Activated B cell treated with CpG ODN at 0.5 μM for 24 hours (primary cell): ENCODE results near the gene CEP295NL. TPM values are rescaled to one million over a fixed set of nuclear protein-coding genes. Genes with fewer than 3 reads are reported as not detected.
"Not testable (repeated sequence)": the region's sequence is repeated elsewhere in the genome, so short reads cannot be mapped to it uniquely, and the experiment has no call there.

ENCODE experiments used
- ATAC-seq: fragments of 200-7000 bp; cut with Tn5 transposase; one replicate; pipeline ENCODE4 v1.10.0; 2021; ENCODE audit warnings: low read depth, mild to moderate bottlenecking, moderate library complexity
- CTCF ChIA-PET: fragments of 350-600 bp; sonication (Branson Sonifier 250); formaldehyde crosslinking; loops from one replicate; lab custom pipeline; 2021; ENCODE audit warnings: antibody characterized with exemption; lab: Charles Lee
- POLR2A ChIA-PET: fragments of 350-600 bp; sonication (Branson Sonifier 250); formaldehyde crosslinking; loops from one replicate; lab custom pipeline; 2021; ENCODE audit warnings: antibody characterized with exemption; lab: Charles Lee
- DNase-seq: peaks from one replicate; pipeline ENCODE4 v3.0.0; 2022
- H3K27ac Mint-ChIP-seq: one replicate; pipeline ENCODE4 v1.8.0; 2020; ENCODE audit warnings: mixed read lengths
- H3K27me3 Mint-ChIP-seq: one replicate; pipeline ENCODE4 v1.8.0; 2021; ENCODE audit warnings: mixed read lengths
- H3K36me3 Mint-ChIP-seq: one replicate; pipeline ENCODE4 v1.8.0; 2021; ENCODE audit warnings: low read depth, mixed read lengths
- H3K4me1 Mint-ChIP-seq: one replicate; pipeline ENCODE4 v1.8.0; 2021; ENCODE audit warnings: mixed read lengths
- H3K4me3 Mint-ChIP-seq: one replicate; pipeline ENCODE4 v1.8.0; 2020; ENCODE audit warnings: mild to moderate bottlenecking, mixed read lengths
- H3K9me3 Mint-ChIP-seq: one replicate; pipeline ENCODE4 v1.8.0; 2020; ENCODE audit warnings: mixed read lengths
- intact Hi-C: fragments of 100-400 bp; cut with micrococcal nuclease; formaldehyde crosslinking; loops from one replicate; pipeline ENCODE4 v1.15.1; 2024
- total RNA-seq: library from RNA; stranded (reverse); gene quantifications from 2 replicates; pipeline ENCODE4 v1.2.3, GENCODE V29; 2022
- TF ChIP-seq, protein P1 (sequence below): fragments of 200-600 bp; IDR thresholded peaks from one replicate; pipeline ENCODE4 v1.8.0; 2022; ENCODE audit warnings: antibody characterized with exemption, mild to moderate bottlenecking

CEP295NL gene
- total RNA-seq, 1 donor from 2014 or later, result 0.55 TPM

DNA sequence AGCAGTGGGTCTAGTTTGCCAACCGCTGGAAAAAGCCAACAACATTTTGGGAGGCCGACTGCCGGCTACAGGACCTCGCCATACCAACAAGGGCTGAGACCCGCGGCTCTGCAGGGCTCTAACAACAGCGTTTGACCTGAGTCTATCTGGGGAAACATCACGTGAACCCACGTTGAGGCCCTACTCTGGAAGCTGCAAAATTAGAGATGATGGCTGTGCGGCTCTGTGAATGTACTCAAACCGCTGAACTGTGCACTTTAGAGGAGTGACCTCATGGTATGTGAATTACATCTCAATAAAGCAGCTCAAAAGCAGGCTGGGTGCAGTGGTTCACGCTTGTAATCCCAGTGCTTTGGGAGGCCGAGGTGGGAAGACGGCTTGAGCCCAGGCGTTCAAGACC, 10.1 kb upstream of the CEP295NL start:
- Mint-ChIP-seq H3K36me3 (peaks cover 1% of the 10 kb centered on the region), H3K27me3 (peaks cover 11% of the 10 kb centered on the region), H3K27ac (no peak overlapping the region), H3K4me1 (peaks cover 12% of the 10 kb centered on the region), H3K9me3 (no peaks in the 10 kb centered on the region), H3K4me3 (no peak overlapping the region)
- ChIA-PET CTCF (no interaction called here), POLR2A (no interaction called here)
- DNase-seq (no peak), ATAC-seq (no peak)
- TF ChIP-seq, protein P1, sequence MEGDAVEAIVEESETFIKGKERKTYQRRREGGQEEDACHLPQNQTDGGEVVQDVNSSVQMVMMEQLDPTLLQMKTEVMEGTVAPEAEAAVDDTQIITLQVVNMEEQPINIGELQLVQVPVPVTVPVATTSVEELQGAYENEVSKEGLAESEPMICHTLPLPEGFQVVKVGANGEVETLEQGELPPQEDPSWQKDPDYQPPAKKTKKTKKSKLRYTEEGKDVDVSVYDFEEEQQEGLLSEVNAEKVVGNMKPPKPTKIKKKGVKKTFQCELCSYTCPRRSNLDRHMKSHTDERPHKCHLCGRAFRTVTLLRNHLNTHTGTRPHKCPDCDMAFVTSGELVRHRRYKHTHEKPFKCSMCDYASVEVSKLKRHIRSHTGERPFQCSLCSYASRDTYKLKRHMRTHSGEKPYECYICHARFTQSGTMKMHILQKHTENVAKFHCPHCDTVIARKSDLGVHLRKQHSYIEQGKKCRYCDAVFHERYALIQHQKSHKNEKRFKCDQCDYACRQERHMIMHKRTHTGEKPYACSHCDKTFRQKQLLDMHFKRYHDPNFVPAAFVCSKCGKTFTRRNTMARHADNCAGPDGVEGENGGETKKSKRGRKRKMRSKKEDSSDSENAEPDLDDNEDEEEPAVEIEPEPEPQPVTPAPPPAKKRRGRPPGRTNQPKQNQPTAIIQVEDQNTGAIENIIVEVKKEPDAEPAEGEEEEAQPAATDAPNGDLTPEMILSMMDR, result no peak
- intact Hi-C loops, result no loop called here

DNA sequence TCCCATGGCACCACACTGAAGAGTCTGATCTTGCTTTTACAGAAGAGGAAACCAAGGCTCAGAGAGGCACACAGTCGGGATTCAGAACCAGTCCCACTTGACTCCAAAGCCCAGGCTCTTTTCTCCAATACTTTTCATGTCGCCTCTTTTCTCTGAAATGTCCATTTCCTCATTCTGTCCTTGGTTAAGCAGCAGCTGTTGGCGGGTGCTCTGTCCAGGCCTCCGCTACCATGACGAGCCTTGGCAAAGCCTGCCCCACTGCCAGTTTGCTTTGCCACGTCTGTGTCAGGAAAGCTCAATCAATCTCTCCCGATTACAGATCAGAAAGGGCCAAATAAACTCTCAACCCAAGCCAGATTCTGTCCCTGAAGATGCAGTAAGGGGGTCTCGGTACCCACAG, 9.1 kb upstream of the CEP295NL start:
- no peak for ATAC-seq
- Mint-ChIP-seq H3K4me3 (no peak overlapping the region), H3K27me3 (peaks cover 11% of the 10 kb centered on the region), H3K4me1 (peaks cover 12% of the 10 kb centered on the region), H3K9me3 (no peaks in the 10 kb centered on the region), H3K36me3 (peaks cover 1% of the 10 kb centered on the region), H3K27ac (no peak overlapping the region)
- intact Hi-C loops, result no loop called here
- ChIA-PET POLR2A (no interaction called here), CTCF (no interaction called here)
- TF ChIP-seq, protein P1, result no peak
- no peak for DNase-seq

DNA sequence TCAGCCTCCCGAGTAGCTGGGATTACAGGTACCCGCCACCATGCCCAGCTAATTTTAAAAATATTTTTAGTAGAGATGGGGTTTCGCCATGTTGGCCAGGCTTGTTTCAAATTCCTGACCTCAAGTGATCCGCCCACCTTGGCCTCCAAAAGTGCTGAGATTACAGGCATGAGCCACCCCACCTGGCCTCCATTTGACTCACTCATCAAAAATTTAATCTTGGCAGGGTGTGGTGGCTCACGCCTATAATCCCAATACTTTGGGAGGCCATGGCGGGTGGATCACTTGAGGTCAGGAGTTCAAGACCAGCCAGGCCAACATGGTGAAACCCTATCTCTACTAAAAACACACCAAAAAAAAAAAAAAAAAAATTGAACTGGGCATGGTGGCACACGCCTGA, 8.5 kb upstream of the CEP295NL start:
- POLR2A ChIA-PET, H3K4me3 Mint-ChIP-seq, H3K27ac Mint-ChIP-seq, H3K27me3 Mint-ChIP-seq, ATAC-seq, H3K9me3 Mint-ChIP-seq, intact Hi-C loops, DNase-seq, H3K36me3 Mint-ChIP-seq, CTCF ChIA-PET: not testable (repeated sequence)
- peaks cover 11% of the 10 kb centered on the region for H3K4me1 Mint-ChIP-seq

DNA sequence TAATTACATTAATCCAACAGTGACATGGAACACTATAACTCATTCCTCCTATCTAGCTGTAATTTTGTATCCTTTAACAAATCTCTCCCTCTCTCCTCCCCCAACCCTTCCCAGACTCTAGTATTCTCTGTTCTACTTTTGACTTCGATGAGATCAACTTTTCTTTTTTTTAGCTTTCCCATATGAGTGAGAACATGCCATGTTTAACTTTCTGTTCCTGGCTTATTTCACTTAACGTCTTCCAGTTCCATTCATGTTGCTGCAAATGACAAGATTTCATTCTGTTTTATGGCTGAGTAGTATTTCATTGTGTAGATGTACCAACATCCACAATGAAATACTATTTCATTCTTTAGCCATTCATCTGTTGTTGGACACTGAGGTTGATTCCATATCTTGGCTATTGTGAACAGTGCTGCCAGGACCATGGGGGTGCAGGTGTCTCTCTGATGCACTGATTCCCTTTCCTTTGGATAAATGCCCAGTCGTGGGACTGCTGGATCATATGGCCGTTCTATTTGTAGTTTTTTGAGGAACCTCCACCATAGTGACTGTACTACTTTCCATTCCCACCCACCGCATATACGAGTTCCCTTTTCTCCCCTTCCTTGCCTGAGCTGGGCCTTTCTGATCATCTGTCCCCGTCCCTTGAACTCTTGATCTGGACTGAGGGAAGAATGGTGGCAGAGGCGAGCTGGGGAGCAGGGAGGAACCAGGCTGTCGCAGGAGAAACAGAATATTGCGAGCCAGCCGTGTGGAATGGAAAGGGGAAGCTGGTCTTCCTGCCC, 7.7 kb upstream of the CEP295NL start:
- no peaks in the 10 kb centered on the region for H3K9me3 Mint-ChIP-seq
- H3K27ac Mint-ChIP-seq, result no peak overlapping the region
- TF ChIP-seq, protein P1, result no peak
- intact Hi-C loops, result no loop called here
- DNase-seq (no peak), ATAC-seq (no peak)
- H3K27me3 Mint-ChIP-seq, result peaks cover 4% of the 10 kb centered on the region
- peaks cover 6% of the 10 kb centered on the region for H3K4me1 Mint-ChIP-seq
- ChIA-PET POLR2A (no interaction called here), CTCF (no interaction called here)
- H3K4me3 Mint-ChIP-seq, result no peak overlapping the region
- peaks cover 1% of the 10 kb centered on the region for H3K36me3 Mint-ChIP-seq

DNA sequence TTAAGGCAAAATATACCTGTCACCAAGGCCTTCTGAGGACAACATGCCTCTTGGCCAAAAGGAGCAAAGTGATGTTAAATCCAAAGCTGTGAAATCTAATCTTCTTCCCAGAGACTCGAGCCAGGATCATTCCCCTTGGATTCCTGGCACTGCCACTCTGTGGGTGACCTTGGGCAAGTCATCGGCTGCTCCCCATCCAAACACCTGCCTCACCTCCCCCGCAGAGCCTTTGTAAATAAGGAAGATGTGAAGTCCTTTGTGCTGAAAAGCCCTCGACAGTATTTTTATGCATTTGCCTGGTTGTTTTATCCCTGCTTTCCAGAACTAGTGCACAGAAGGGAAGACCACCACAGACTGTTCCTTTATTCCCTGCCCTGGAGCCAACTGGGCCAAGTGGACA, 5.4 kb upstream of the CEP295NL start:
- ATAC-seq (no peak), DNase-seq (no peak)
- intact Hi-C loops, result no loop called here
- Mint-ChIP-seq H3K27me3 (peaks cover 4% of the 10 kb centered on the region), H3K9me3 (no peaks in the 10 kb centered on the region), H3K36me3 (peaks cover 1% of the 10 kb centered on the region), H3K27ac (no peak overlapping the region), H3K4me1 (peaks cover 6% of the 10 kb centered on the region), H3K4me3 (no peak overlapping the region)
- ChIA-PET POLR2A (no interaction called here), CTCF (no interaction called here)
- TF ChIP-seq, protein P1, result no peak

DNA sequence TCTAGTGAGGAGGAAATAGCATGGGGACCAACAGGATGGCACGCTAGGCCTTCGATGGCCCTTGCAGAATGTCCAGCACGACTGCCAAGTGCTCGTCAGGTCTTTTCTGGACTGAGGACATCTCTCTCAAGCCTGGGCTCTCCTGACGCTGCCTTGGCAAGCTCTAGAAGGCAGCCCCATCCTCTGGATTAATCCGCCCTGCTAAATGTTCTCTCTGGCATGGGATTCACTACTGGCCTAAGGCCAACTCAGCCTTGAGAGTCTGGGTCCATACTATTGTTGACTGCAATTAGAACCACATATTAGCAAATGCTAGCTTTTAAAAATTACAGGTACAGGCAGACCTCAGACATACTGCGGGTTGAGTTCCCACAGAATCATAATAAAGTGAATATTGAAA, 2.5 kb upstream of the CEP295NL start:
- H3K9me3 Mint-ChIP-seq, result no peaks in the 10 kb centered on the region
- H3K27ac Mint-ChIP-seq, result no peak overlapping the region
- H3K36me3 Mint-ChIP-seq, result peaks cover 1% of the 10 kb centered on the region
- peaks cover 2% of the 10 kb centered on the region for H3K27me3 Mint-ChIP-seq
- H3K4me1 Mint-ChIP-seq, result no peaks in the 10 kb centered on the region
- CTCF ChIA-PET, result no interaction called here
- no peak for ATAC-seq
- DNase-seq, result no peak
- TF ChIP-seq, protein P1, result no peak
- intact Hi-C loops, result no loop called here
- POLR2A ChIA-PET, result no interaction called here
- no peak overlapping the region for H3K4me3 Mint-ChIP-seq
